ENCODE results near the gene B4GALNT4. TPM values are rescaled to one million over a fixed set of nuclear protein-coding genes. Genes with fewer than 3 reads are reported as not detected.

B4GALNT4 gene
- total RNA-seq, 2 experiments from 2014 or later: 4.2 to 6.0 TPM

DNA sequence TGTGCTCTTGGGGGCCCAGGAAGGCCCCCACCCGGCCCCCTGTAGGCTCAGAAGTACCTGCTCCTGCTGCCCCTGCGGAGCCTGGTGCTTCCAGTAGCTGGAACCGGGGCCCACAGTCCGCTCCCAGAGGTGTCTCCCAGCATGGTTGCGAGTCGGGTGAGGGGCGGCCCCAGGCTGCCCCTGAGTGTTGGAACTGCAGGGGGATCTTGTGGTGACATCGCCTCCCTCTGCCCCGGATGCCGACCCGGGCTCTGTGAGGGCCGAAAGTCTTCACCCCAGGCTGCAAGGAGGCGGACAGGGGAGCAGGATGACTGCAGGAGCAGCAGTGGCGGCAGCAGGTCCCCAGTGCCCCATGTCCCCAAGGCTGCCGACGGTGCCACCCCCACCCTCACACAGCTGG is 15.2 kb downstream of the B4GALNT4 start:
- Histone ChIP-seq H3K4me3 (ENCODE audit: low read length) (no peak overlapping the region), H3K27me3 (ENCODE audit: control insufficient read depth in 1 of 2, insufficient read depth in 2 of 2, low read length in 2 of 2) (no peaks in the 10 kb centered on the region), H3K27ac (ENCODE audit: low read depth in 1 of 2, low read length in 2 of 2) (no peak overlapping the region), H3K36me3 (ENCODE audit: insufficient read depth, low read length) (no peaks in the 10 kb centered on the region), H3K4me1 (ENCODE audit: insufficient read depth, low read length) (peaks cover 13% of the 10 kb centered on the region), H3K9me3 (ENCODE audit: control insufficient read depth in 1 of 2, insufficient read depth in 1 of 2, low read length in 2 of 2) (peaks cover 12 to 17% of the 10 kb centered on the region in 2 experiments)
- Mint-ChIP-seq H3K36me3 (ENCODE audit: low read depth) (no peaks in the 10 kb centered on the region), H3K27ac (no peak overlapping the region), H3K4me1 (ENCODE audit: low read depth) (peaks cover 15% of the 10 kb centered on the region), H3K4me3 (no peak overlapping the region), H3K27me3 (peaks cover 10% of the 10 kb centered on the region), H3K9me3 (peaks cover 4% of the 10 kb centered on the region)
- ATAC-seq (ENCODE audit: poor library complexity) (no peak), DNase-seq (no peak)
- CTCF ChIA-PET: no interaction called here
- POLR2A ChIA-PET: no interaction called here
- intact Hi-C loops (cut with DNase I, micrococcal nuclease): no loop called here
- TF ChIP-seq, protein P1, sequence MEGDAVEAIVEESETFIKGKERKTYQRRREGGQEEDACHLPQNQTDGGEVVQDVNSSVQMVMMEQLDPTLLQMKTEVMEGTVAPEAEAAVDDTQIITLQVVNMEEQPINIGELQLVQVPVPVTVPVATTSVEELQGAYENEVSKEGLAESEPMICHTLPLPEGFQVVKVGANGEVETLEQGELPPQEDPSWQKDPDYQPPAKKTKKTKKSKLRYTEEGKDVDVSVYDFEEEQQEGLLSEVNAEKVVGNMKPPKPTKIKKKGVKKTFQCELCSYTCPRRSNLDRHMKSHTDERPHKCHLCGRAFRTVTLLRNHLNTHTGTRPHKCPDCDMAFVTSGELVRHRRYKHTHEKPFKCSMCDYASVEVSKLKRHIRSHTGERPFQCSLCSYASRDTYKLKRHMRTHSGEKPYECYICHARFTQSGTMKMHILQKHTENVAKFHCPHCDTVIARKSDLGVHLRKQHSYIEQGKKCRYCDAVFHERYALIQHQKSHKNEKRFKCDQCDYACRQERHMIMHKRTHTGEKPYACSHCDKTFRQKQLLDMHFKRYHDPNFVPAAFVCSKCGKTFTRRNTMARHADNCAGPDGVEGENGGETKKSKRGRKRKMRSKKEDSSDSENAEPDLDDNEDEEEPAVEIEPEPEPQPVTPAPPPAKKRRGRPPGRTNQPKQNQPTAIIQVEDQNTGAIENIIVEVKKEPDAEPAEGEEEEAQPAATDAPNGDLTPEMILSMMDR (IDR thresholded peaks at IDR 0.05): no peak

DNA sequence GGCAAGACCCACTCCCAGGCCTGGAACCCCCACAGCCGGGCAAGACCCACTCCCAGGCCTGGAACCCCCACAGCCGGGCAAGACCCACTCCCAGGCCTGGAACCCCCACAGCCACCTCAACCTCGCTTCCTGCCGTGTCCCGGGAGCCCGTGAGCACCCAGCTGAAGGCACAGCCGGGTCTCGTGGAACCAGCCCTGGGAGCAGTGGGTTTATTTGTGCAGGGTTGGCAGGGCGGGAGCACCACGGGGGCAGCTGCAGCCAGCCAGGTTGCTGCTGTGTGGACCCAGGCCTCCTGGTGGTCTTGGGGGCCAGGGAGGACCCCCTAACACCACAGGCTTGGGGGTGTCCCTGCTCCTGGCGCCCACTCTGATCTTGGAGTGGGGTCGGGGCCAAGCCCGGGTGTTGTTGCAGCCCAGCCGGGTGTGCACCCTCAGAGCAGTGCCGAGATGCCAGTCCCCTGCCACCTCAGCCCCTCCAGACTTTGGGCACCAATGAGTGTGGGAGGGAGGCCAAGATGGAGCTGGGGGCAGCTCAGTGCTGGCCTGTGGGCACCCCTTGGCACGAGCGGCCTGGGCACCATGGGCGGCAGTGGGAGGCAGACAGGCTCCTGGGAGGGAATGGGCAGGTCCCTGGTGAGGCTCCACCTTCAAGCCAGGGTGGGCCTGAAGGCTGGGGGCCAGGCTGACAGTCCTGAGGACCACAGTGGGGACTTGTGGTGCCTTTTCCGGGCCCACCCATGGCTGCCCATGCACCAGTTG is 16.5 kb downstream of the B4GALNT4 start:
- TF ChIP-seq, protein P1 (IDR thresholded peaks at IDR 0.05): no peak
- POLR2A ChIA-PET: no interaction called here
- DNase-seq (no peak), ATAC-seq (ENCODE audit: poor library complexity) (no peak)
- Histone ChIP-seq H3K27ac (ENCODE audit: low read depth in 1 of 2, low read length in 2 of 2) (no peak overlapping the region), H3K4me1 (ENCODE audit: insufficient read depth, low read length) (peaks cover 13% of the 10 kb centered on the region), H3K9me3 (ENCODE audit: control insufficient read depth in 1 of 2, insufficient read depth in 1 of 2, low read length in 2 of 2) (peaks cover 12 to 17% of the 10 kb centered on the region in 2 experiments), H3K36me3 (ENCODE audit: insufficient read depth, low read length) (no peaks in the 10 kb centered on the region), H3K27me3 (ENCODE audit: control insufficient read depth in 1 of 2, insufficient read depth in 2 of 2, low read length in 2 of 2) (no peaks in the 10 kb centered on the region), H3K4me3 (ENCODE audit: low read length) (no peak overlapping the region)
- Mint-ChIP-seq H3K36me3 (ENCODE audit: low read depth) (no peaks in the 10 kb centered on the region), H3K4me1 (ENCODE audit: low read depth) (peaks cover 15% of the 10 kb centered on the region), H3K27me3 (peaks cover 10% of the 10 kb centered on the region), H3K27ac (no peak overlapping the region), H3K9me3 (peaks cover 4% of the 10 kb centered on the region), H3K4me3 (no peak overlapping the region)
- CTCF ChIA-PET: no interaction called here
- intact Hi-C loops (cut with DNase I, micrococcal nuclease): no loop called here

DNA sequence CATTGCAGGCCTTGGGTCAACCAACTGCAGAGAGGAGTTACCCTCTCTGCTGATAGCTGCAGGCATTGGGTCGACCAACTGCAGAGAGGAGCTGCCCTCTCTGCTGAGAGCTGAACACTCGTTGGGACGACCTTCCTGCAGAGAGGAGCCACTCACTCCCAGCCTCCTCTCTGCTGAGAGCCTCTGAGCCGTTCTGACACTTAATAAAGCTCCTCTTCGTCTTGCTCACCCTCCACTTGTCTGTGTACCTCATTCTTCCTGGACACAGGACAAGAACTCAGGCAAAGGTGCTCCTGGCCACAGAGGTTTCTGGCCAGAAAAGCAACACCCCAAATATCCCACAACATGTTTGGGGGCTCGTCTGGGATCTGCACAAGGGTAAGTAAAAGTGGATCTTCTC is 17.2 kb downstream of the B4GALNT4 start:
- no peaks in the 10 kb centered on the region for H3K36me3 Mint-ChIP-seq (ENCODE audit: low read depth)
- Histone ChIP-seq H3K27ac (ENCODE audit: low read depth in 1 of 2, low read length in 2 of 2) (no peak overlapping the region), H3K4me3 (ENCODE audit: low read length) (no peak overlapping the region), H3K4me1 (ENCODE audit: insufficient read depth, low read length) (peaks cover 13% of the 10 kb centered on the region), H3K36me3 (ENCODE audit: insufficient read depth, low read length) (no peaks in the 10 kb centered on the region), H3K9me3 (ENCODE audit: control insufficient read depth in 1 of 2, insufficient read depth in 1 of 2, low read length in 2 of 2) (peaks cover 12 to 17% of the 10 kb centered on the region in 2 experiments), H3K27me3 (ENCODE audit: control insufficient read depth in 1 of 2, insufficient read depth in 2 of 2, low read length in 2 of 2) (no peaks in the 10 kb centered on the region)
- ChIA-PET POLR2A (no interaction called here), CTCF (no interaction called here)
- intact Hi-C loops (cut with DNase I, micrococcal nuclease): no loop called here
- H3K27ac Mint-ChIP-seq: no peak overlapping the region
- peaks cover 15% of the 10 kb centered on the region for H3K4me1 Mint-ChIP-seq (ENCODE audit: low read depth)
- DNase-seq (no peak), ATAC-seq (ENCODE audit: poor library complexity) (no peak)
- H3K27me3 Mint-ChIP-seq: peaks cover 10% of the 10 kb centered on the region
- peaks cover 4% of the 10 kb centered on the region for H3K9me3 Mint-ChIP-seq
- H3K4me3 Mint-ChIP-seq: no peak overlapping the region
- TF ChIP-seq, protein P1 (IDR thresholded peaks at IDR 0.05): no peak

All from CD4-positive, alpha-beta T cell (primary cell).